Measurements from ENCODE around the gene DIPK1C. TPM values are rescaled to one million over a fixed set of nuclear protein-coding genes. Genes with fewer than 3 reads are reported as not detected.

DIPK1C gene
- total RNA-seq, 3 donors from 2014 or later: 0.14 to 0.98 TPM; not detected in 1

- H3K36me3 ChIP-seq (ENCODE audit: low read depth): no peaks in the 10 kb centered on the region
- no peak overlapping the region for H3K4me3 ChIP-seq
- DNase-seq (no peak), ATAC-seq (no peak)
- no peak for TF ChIP-seq CTCF (IDR thresholded peaks at IDR 0.05)
- intact Hi-C loops (cut with DNase I, micrococcal nuclease): no loop called here
- no peaks in the 10 kb centered on the region for H3K4me1 ChIP-seq (ENCODE audit: low read depth)
- H3K9me3 ChIP-seq: no peaks in the 10 kb centered on the region
Measured at GRCh38 chr18:74395006-74395405, 62.1 kb downstream of the DIPK1C start.

GRCh38 chr18:74392323-74392722 is 64.8 kb downstream of the DIPK1C start:
- no peak for DNase-seq
- intact Hi-C loops (cut with DNase I, micrococcal nuclease): no loop called here

GRCh38 chr18:74390900-74391299 is 66.2 kb downstream of the DIPK1C start:
- ATAC-seq (no peak), DNase-seq (no peak)
- no peaks in the 10 kb centered on the region for H3K36me3 ChIP-seq (ENCODE audit: low read depth)
- H3K4me3 ChIP-seq: no peak overlapping the region
- no peaks in the 10 kb centered on the region for H3K9me3 ChIP-seq
- intact Hi-C loops (cut with DNase I, micrococcal nuclease): no loop called here
- no peak for TF ChIP-seq CTCF (IDR thresholded peaks at IDR 0.05)
- no peaks in the 10 kb centered on the region for H3K4me1 ChIP-seq (ENCODE audit: low read depth)

More at GRCh38 chr18:74392323-74392722, 64.8 kb downstream of the DIPK1C start:
- H3K4me1 ChIP-seq (ENCODE audit: low read depth): no peaks in the 10 kb centered on the region
- TF ChIP-seq CTCF (IDR thresholded peaks at IDR 0.05): no peak
- no peak for ATAC-seq
- H3K4me3 ChIP-seq: no peak overlapping the region
- H3K9me3 ChIP-seq: no peaks in the 10 kb centered on the region
- no peaks in the 10 kb centered on the region for H3K36me3 ChIP-seq (ENCODE audit: low read depth)

GRCh38 chr18:74389991-74390390 is 67.1 kb downstream of the DIPK1C start:
- TF ChIP-seq CTCF (IDR thresholded peaks at IDR 0.05): no peak
- intact Hi-C loops (cut with DNase I, micrococcal nuclease): no loop called here
- H3K9me3 ChIP-seq: no peaks in the 10 kb centered on the region
- no peaks in the 10 kb centered on the region for H3K36me3 ChIP-seq (ENCODE audit: low read depth)
- no peaks in the 10 kb centered on the region for H3K4me1 ChIP-seq (ENCODE audit: low read depth)
- DNase-seq (no peak), ATAC-seq (no peak)
- no peak overlapping the region for H3K4me3 ChIP-seq

GRCh38 chr18:74389171-74389927 is 67.8 kb downstream of the DIPK1C start:
- ATAC-seq: no peak

More at GRCh38 chr18:74389171-74389927, 67.8 kb downstream of the DIPK1C start:
- intact Hi-C loops (cut with DNase I, micrococcal nuclease): no loop called here
- TF ChIP-seq CTCF (IDR thresholded peaks at IDR 0.05): no peak
- Histone ChIP-seq H3K4me1 (ENCODE audit: low read depth) (no peaks in the 10 kb centered on the region), H3K4me3 (no peak overlapping the region), H3K9me3 (no peaks in the 10 kb centered on the region), H3K36me3 (ENCODE audit: low read depth) (no peaks in the 10 kb centered on the region)
- no peak for DNase-seq
